Bronchial epithelial cell (primary cell): ENCODE results near the gene RUNX2. TPM values are rescaled to one million over a fixed set of nuclear protein-coding genes. Genes with fewer than 3 reads are reported as not detected.

ENCODE experiments used
- DNase-seq: peaks from one replicate; pipeline ENCODE4 v3.0.0-alpha.2; 2010; ENCODE audit warnings: low read depth
- FAIRE-seq: peaks from 2 replicates; lab custom pipeline; 2011; peaks lifted over from hg19 to GRCh38; lab: Jason Lieb, UNC
- H3K27me3 ChIP-seq: 2 replicates; pipeline ENCODE4 v1.5.1; 2011; ENCODE audit warnings: low read length; ENCODE audit not compliant: control insufficient read depth, insufficient read depth
- H3K36me3 ChIP-seq: 2 replicates; pipeline ENCODE4 v1.5.1; 2011; ENCODE audit warnings: low read length; ENCODE audit not compliant: control insufficient read depth, insufficient read depth
- H3K4me3 ChIP-seq: 2 replicates; pipeline ENCODE4 v1.5.1; 2011; ENCODE audit warnings: mild to moderate bottlenecking, low read depth, low read length, control low read depth
- CTCF ChIP-seq: IDR thresholded peaks from 2 replicates; pipeline ENCODE4 v1.5.1; 2011; ENCODE audit warnings: mild to moderate bottlenecking, moderate library complexity, low read length, control low read depth, inconsistent platforms; ENCODE audit not compliant: insufficient read depth, severe bottlenecking
- total RNA-seq: library from RNA; depleted of rRNA; stranded (reverse); fragments of >200 nt; gene quantifications from 2 replicates; pipeline ENCODE4 v1.2.1, GENCODE V29; 2014

Gene RUNX2
- total RNA-seq, 1 donor from 2014 or later = 0.79 TPM

- peak; percentile 66 for DNase-seq
- no peak for FAIRE-seq
- H3K27me3 ChIP-seq = no peaks in the 10 kb centered on the region
- H3K4me3 ChIP-seq = no peak overlapping the region
- no peak for TF ChIP-seq CTCF
- no peaks in the 10 kb centered on the region for H3K36me3 ChIP-seq
Measured at GRCh38 chr6:45607798-45608197, 279.7 kb downstream of the RUNX2 start.

GRCh38 chr6:45608252-45608913, 280.3 kb downstream of the RUNX2 start:
- no peak overlapping the region for H3K4me3 ChIP-seq
- DNase-seq (peak; percentile 14), FAIRE-seq (no peak)
- no peaks in the 10 kb centered on the region for H3K36me3 ChIP-seq
- H3K27me3 ChIP-seq = no peaks in the 10 kb centered on the region
- TF ChIP-seq CTCF = no peak

- FAIRE-seq = no peak
- no peak for DNase-seq
- Histone ChIP-seq H3K4me3 (no peak overlapping the region), H3K36me3 (no peaks in the 10 kb centered on the region), H3K27me3 (no peaks in the 10 kb centered on the region)
- TF ChIP-seq CTCF = no peak
Measured at GRCh38 chr6:45609141-45609638, 281.1 kb downstream of the RUNX2 start.

GRCh38 chr6:45610374-45610773, 282.2 kb downstream of the RUNX2 start:
- FAIRE-seq = no peak
- H3K27me3 ChIP-seq = no peaks in the 10 kb centered on the region
- TF ChIP-seq CTCF = no peak

GRCh38 chr6:45610832-45611231, 282.7 kb downstream of the RUNX2 start:
- DNase-seq (no peak), FAIRE-seq (no peak)
- Histone ChIP-seq H3K4me3 (no peak overlapping the region), H3K36me3 (no peaks in the 10 kb centered on the region), H3K27me3 (no peaks in the 10 kb centered on the region)
- TF ChIP-seq CTCF = no peak

More at GRCh38 chr6:45610374-45610773, 282.2 kb downstream of the RUNX2 start:
- no peak for DNase-seq
- H3K36me3 ChIP-seq = no peaks in the 10 kb centered on the region
- no peak overlapping the region for H3K4me3 ChIP-seq
